CD4-positive, alpha-beta T cell (primary cell): ENCODE results near the gene COL23A1. TPM values are rescaled to one million over a fixed set of nuclear protein-coding genes. Genes with fewer than 3 reads are reported as not detected.
A peak's percentile ranks its signal among the peaks of the same experiment; 100 is the strongest.

ENCODE experiments used
- ATAC-seq: fragments of 200-7000 bp; cut with Tn5 transposase; one replicate; pipeline ENCODE4 v1.10.0; 2022; ENCODE audit warnings: mild to moderate bottlenecking; ENCODE audit not compliant: poor library complexity
- CTCF ChIA-PET: fragments of 350-600 bp; sonication (Branson Sonifier 250); formaldehyde crosslinking; loops from one replicate; lab custom pipeline; 2021; ENCODE audit warnings: antibody characterized with exemption, inconsistent platforms; lab: Charles Lee
- POLR2A ChIA-PET: fragments of 350-600 bp; sonication (Branson Sonifier 250); formaldehyde crosslinking; loops from one replicate; lab custom pipeline; 2021; ENCODE audit warnings: antibody characterized with exemption, inconsistent platforms; lab: Charles Lee
- DNase-seq, 14 experiments: peaks; one replicate each; pipeline ENCODE4 v3.0.0-alpha.2; 2013 to 2020; ENCODE audit warnings: mixed read lengths in 2 of 14
- H3K27ac ChIP-seq, 2 donors: one replicate each; pipeline versions ENCODE4 v1.5.1 to v1.7.0; 2013; ENCODE audit warnings: low read length in 2 of 2, low read depth in 1 of 2, mild to moderate bottlenecking in 1 of 2
- H3K27me3 ChIP-seq, 2 experiments: 1 replicate in 1 of 2; 2 replicates in 1 of 2; pipeline versions ENCODE4 v1.6.1 to v1.7.0; 2013; ENCODE audit warnings: low read length in 2 of 2, control low read depth in 1 of 2, mild to moderate bottlenecking in 1 of 2, moderate library complexity in 1 of 2; ENCODE audit not compliant: insufficient read depth in 2 of 2, control insufficient read depth in 1 of 2
- H3K36me3 ChIP-seq: one replicate; pipeline ENCODE4 v1.6.1; 2013; ENCODE audit warnings: low read length, control low read depth; ENCODE audit not compliant: insufficient read depth
- H3K4me1 ChIP-seq: one replicate; pipeline ENCODE4 v1.6.1; 2013; ENCODE audit warnings: low read length, control low read depth; ENCODE audit not compliant: insufficient read depth
- H3K4me3 ChIP-seq: one replicate; pipeline ENCODE4 v1.5.1; 2013; ENCODE audit warnings: mild to moderate bottlenecking, low read length, moderate library complexity
- H3K9me3 ChIP-seq, 2 experiments: 1 replicate in 1 of 2; 2 replicates in 1 of 2; pipeline versions ENCODE4 v1.6.1 to v1.7.0; 2013; ENCODE audit warnings: low read length in 2 of 2, mild to moderate bottlenecking in 2 of 2, control low read depth in 1 of 2, moderate library complexity in 1 of 2; ENCODE audit not compliant: control insufficient read depth in 1 of 2, insufficient read depth in 1 of 2
- H3K27ac Mint-ChIP-seq: one replicate; pipeline ENCODE4 v1.8.0; 2020; ENCODE audit warnings: mixed read lengths
- H3K27me3 Mint-ChIP-seq: one replicate; pipeline ENCODE4 v1.8.0; 2021; ENCODE audit warnings: mixed read lengths
- H3K36me3 Mint-ChIP-seq: one replicate; pipeline ENCODE4 v1.8.0; 2021; ENCODE audit warnings: low read depth, mixed read lengths
- H3K4me1 Mint-ChIP-seq: one replicate; pipeline ENCODE4 v1.8.0; 2021; ENCODE audit warnings: low read depth, mixed read lengths
- H3K4me3 Mint-ChIP-seq: one replicate; pipeline ENCODE4 v1.8.0; 2020; ENCODE audit warnings: mild to moderate bottlenecking, mixed read lengths
- H3K9me3 Mint-ChIP-seq: one replicate; pipeline ENCODE4 v1.8.0; 2020; ENCODE audit warnings: mixed read lengths
- CTCF ChIP-seq: fragments of 200-600 bp; IDR thresholded peaks from one replicate; pipeline ENCODE4 v1.8.0; 2022; ENCODE audit warnings: antibody characterized with exemption, mild to moderate bottlenecking
- intact Hi-C, 2 experiments: fragments of 100-400 bp; cut with DNase I in 1 of 2; cut with micrococcal nuclease in 1 of 2; formaldehyde crosslinking; loops; one replicate each; pipeline versions ENCODE4 v1.15.1 to v1.9.0; 2023 to 2025; cut with DNase I, micrococcal nuclease
- total RNA-seq, 174 experiments: library from RNA in 2 of 174; stranded (reverse) in 2 of 174; gene quantifications; one replicate each; pipeline ENCODE4 v1.2.3 and lab custom pipeline; 2021 to 2026

Gene COL23A1
- total RNA-seq, 2 experiments from 2014 or later, result not detected

GRCh38 chr5:178483620-178484019 is 106.6 kb downstream of the COL23A1 start:
- Histone ChIP-seq H3K9me3 (no peaks in the 10 kb centered on the region), H3K36me3 (no peaks in the 10 kb centered on the region), H3K27me3 (no peaks in the 10 kb centered on the region), H3K4me1 (peaks cover 10% of the 10 kb centered on the region), H3K27ac (peak overlapping the region in 1 of 2 donors; percentile 48), H3K4me3 (peak overlapping the region; percentile 35)
- POLR2A ChIA-PET, result no interaction called here
- CTCF ChIA-PET, result no interaction called here
- intact Hi-C loops, result no loop called here
- Mint-ChIP-seq H3K9me3 (no peaks in the 10 kb centered on the region), H3K4me3 (peak overlapping the region; percentile 59), H3K27me3 (peaks cover 4% of the 10 kb centered on the region), H3K27ac (peak overlapping the region; percentile 74), H3K4me1 (peaks cover 7% of the 10 kb centered on the region), H3K36me3 (no peaks in the 10 kb centered on the region)
- DNase-seq (peak; percentile 19 to 80 (median 54)), ATAC-seq (peak; percentile 99)
- no peak for TF ChIP-seq CTCF

- H3K9me3 Mint-ChIP-seq, result no peaks in the 10 kb centered on the region
- H3K4me1 ChIP-seq, result peaks cover 10% of the 10 kb centered on the region
- CTCF ChIA-PET, result no interaction called here
These were observed 110.9 kb downstream of the COL23A1 start for GRCh38 chr5:178479261-178479660.

GRCh38 chr5:178478370-178478769 is 111.8 kb downstream of the COL23A1 start:
- H3K9me3 ChIP-seq, result no peaks in the 10 kb centered on the region
- no peaks in the 10 kb centered on the region for H3K27me3 ChIP-seq
- DNase-seq (no peak), ATAC-seq (no peak)
- H3K36me3 ChIP-seq, result no peaks in the 10 kb centered on the region
- Mint-ChIP-seq H3K9me3 (no peaks in the 10 kb centered on the region), H3K4me3 (no peak overlapping the region), H3K4me1 (peaks cover under 1% of the 10 kb centered on the region), H3K36me3 (no peaks in the 10 kb centered on the region), H3K27me3 (peaks cover 5% of the 10 kb centered on the region), H3K27ac (no peak overlapping the region)
- POLR2A ChIA-PET, result interaction anchor here (0.6 kb wide), 1 partner anchor 29 kb away, joined by 3 read pairs; no protein-coding TSS in a partner anchor
- CTCF ChIA-PET, result no interaction called here
- intact Hi-C loops, result no loop called here
- H3K4me3 ChIP-seq, result no peak overlapping the region
- no peak overlapping the region for H3K27ac ChIP-seq
- TF ChIP-seq CTCF, result no peak
- H3K4me1 ChIP-seq, result peaks cover 3% of the 10 kb centered on the region

More at GRCh38 chr5:178479261-178479660, 110.9 kb downstream of the COL23A1 start:
- DNase-seq (no peak), ATAC-seq (no peak)
- no peaks in the 10 kb centered on the region for H3K9me3 ChIP-seq
- Mint-ChIP-seq H3K4me1 (peaks cover 7% of the 10 kb centered on the region), H3K4me3 (no peak overlapping the region), H3K36me3 (no peaks in the 10 kb centered on the region), H3K27ac (no peak overlapping the region), H3K27me3 (peaks cover 5% of the 10 kb centered on the region)
- intact Hi-C loops, result no loop called here
- no peak for TF ChIP-seq CTCF
- H3K27ac ChIP-seq, result no peak overlapping the region
- H3K4me3 ChIP-seq, result no peak overlapping the region
- no peaks in the 10 kb centered on the region for H3K36me3 ChIP-seq
- no peaks in the 10 kb centered on the region for H3K27me3 ChIP-seq
- POLR2A ChIA-PET, result no interaction called here
